ENCODE measurements around the gene RNF114.

Gene RNF114

GRCh38 chr20:49909499-49910339, 26.5 kb upstream of the RNF114 start (continued):
- TF ChIP-seq ZIC2 (tag by site-specific recombination; IDR thresholded peaks at IDR 0.05) (peak; percentile 96), ZNF704 (tag by site-specific recombination; IDR thresholded peaks at IDR 0.05) (no peak), ZNF658 (tag by site-specific recombination; IDR thresholded peaks at IDR 0.05) (no peak), SCRT2 (tag by site-specific recombination; IDR thresholded peaks at IDR 0.05) (peak; percentile 98), ZNF2 (tag by site-specific recombination; IDR thresholded peaks at IDR 0.05) (no peak), ZNF600 (tag by site-specific recombination; IDR thresholded peaks at IDR 0.05) (peak; percentile 48; the same call in 1 of the 2 replicates), ZNF510 (tag by site-specific recombination; IDR thresholded peaks at IDR 0.05; ENCODE audit: insufficient replicate concordance) (no peak), ZBTB44 (tag by site-specific recombination; IDR thresholded peaks at IDR 0.05) (no peak), PRDM1 (tag by site-specific recombination; IDR thresholded peaks at IDR 0.05) (no peak), GLI4 (tag by site-specific recombination; IDR thresholded peaks at IDR 0.05) (no peak), ZNF121 (tag by site-specific recombination; IDR thresholded peaks at IDR 0.05) (no peak), ZBTB20 (tag by site-specific recombination; IDR thresholded peaks at IDR 0.05) (no peak), ZNF555 (tag by site-specific recombination; conservative IDR thresholded peaks at IDR 0.05) (no peak), ZNF768 (tag by site-specific recombination; IDR thresholded peaks at IDR 0.05) (no peak), BCL11B (tag by site-specific recombination; IDR thresholded peaks at IDR 0.05; ENCODE audit: low read depth) (no peak), TCF7L2 (IDR thresholded peaks at IDR 0.05; ENCODE audit: borderline replicate concordance, low read depth, low read length) (peak; percentile 79), ZNF707 (tag by site-specific recombination; IDR thresholded peaks at IDR 0.05) (no peak), ZNF426 (tag by site-specific recombination; IDR thresholded peaks at IDR 0.05) (no peak), ZNF529 (tag by site-specific recombination; IDR thresholded peaks at IDR 0.05; ENCODE audit: insufficient replicate concordance) (no peak), ZNF311 (tag by site-specific recombination; IDR thresholded peaks at IDR 0.05; ENCODE audit: borderline replicate concordance) (no peak), TRIM28 (IDR thresholded peaks at IDR 0.05; ENCODE audit: borderline replicate concordance, low read length) (no peak; the same call in 1 of the 2 replicates), SCRT1 (tag by site-specific recombination; IDR thresholded peaks at IDR 0.05; ENCODE audit: borderline replicate concordance) (peak; percentile 93), ZEB2 (tag by site-specific recombination; IDR thresholded peaks at IDR 0.05) (no peak), ZNF266 (tag by site-specific recombination; IDR thresholded peaks at IDR 0.05; ENCODE audit: low read depth) (no peak), SP7 (tag by site-specific recombination; IDR thresholded peaks at IDR 0.05) (no peak), ZNF146 (tag by site-specific recombination; IDR thresholded peaks at IDR 0.05) (no peak), ZNF404 (tag by site-specific recombination; IDR thresholded peaks at IDR 0.05) (no peak), ZBTB17 (tag by site-specific recombination; IDR thresholded peaks at IDR 0.05) (peak; percentile 81), ZXDB (tag by site-specific recombination; IDR thresholded peaks at IDR 0.05) (peak; percentile 37; the same call in 1 of the 2 replicates)
- TF ChIP-seq, protein P1, sequence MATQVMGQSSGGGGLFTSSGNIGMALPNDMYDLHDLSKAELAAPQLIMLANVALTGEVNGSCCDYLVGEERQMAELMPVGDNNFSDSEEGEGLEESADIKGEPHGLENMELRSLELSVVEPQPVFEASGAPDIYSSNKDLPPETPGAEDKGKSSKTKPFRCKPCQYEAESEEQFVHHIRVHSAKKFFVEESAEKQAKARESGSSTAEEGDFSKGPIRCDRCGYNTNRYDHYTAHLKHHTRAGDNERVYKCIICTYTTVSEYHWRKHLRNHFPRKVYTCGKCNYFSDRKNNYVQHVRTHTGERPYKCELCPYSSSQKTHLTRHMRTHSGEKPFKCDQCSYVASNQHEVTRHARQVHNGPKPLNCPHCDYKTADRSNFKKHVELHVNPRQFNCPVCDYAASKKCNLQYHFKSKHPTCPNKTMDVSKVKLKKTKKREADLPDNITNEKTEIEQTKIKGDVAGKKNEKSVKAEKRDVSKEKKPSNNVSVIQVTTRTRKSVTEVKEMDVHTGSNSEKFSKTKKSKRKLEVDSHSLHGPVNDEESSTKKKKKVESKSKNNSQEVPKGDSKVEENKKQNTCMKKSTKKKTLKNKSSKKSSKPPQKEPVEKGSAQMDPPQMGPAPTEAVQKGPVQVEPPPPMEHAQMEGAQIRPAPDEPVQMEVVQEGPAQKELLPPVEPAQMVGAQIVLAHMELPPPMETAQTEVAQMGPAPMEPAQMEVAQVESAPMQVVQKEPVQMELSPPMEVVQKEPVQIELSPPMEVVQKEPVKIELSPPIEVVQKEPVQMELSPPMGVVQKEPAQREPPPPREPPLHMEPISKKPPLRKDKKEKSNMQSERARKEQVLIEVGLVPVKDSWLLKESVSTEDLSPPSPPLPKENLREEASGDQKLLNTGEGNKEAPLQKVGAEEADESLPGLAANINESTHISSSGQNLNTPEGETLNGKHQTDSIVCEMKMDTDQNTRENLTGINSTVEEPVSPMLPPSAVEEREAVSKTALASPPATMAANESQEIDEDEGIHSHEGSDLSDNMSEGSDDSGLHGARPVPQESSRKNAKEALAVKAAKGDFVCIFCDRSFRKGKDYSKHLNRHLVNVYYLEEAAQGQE (tag by site-specific recombination; IDR thresholded peaks at IDR 0.05), result peak; percentile 24; the same call in 1 of the 2 replicates
- TF ChIP-seq, protein P2, sequence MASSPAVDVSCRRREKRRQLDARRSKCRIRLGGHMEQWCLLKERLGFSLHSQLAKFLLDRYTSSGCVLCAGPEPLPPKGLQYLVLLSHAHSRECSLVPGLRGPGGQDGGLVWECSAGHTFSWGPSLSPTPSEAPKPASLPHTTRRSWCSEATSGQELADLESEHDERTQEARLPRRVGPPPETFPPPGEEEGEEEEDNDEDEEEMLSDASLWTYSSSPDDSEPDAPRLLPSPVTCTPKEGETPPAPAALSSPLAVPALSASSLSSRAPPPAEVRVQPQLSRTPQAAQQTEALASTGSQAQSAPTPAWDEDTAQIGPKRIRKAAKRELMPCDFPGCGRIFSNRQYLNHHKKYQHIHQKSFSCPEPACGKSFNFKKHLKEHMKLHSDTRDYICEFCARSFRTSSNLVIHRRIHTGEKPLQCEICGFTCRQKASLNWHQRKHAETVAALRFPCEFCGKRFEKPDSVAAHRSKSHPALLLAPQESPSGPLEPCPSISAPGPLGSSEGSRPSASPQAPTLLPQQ (tag by site-specific recombination; IDR thresholded peaks at IDR 0.05), result 0 out of 2 replicates have a peak, but pooled peaks have one; percentile 21
- TF ChIP-seq, protein P3, sequence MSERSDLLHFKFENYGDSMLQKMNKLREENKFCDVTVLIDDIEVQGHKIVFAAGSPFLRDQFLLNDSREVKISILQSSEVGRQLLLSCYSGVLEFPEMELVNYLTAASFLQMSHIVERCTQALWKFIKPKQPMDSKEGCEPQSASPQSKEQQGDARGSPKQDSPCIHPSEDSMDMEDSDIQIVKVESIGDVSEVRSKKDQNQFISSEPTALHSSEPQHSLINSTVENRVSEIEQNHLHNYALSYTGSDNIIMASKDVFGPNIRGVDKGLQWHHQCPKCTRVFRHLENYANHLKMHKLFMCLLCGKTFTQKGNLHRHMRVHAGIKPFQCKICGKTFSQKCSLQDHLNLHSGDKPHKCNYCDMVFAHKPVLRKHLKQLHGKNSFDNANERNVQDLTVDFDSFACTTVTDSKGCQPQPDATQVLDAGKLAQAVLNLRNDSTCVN (tag by site-specific recombination; optimal IDR thresholded peaks at IDR 0.05), result no peak
